ENCODE data around the gene BHLHE40. TPM values are rescaled to one million over a fixed set of nuclear protein-coding genes. Genes with fewer than 3 reads are reported as not detected.

BHLHE40 gene
- total RNA-seq, 1 donor from 2014 or later, result 375 TPM

DNA sequence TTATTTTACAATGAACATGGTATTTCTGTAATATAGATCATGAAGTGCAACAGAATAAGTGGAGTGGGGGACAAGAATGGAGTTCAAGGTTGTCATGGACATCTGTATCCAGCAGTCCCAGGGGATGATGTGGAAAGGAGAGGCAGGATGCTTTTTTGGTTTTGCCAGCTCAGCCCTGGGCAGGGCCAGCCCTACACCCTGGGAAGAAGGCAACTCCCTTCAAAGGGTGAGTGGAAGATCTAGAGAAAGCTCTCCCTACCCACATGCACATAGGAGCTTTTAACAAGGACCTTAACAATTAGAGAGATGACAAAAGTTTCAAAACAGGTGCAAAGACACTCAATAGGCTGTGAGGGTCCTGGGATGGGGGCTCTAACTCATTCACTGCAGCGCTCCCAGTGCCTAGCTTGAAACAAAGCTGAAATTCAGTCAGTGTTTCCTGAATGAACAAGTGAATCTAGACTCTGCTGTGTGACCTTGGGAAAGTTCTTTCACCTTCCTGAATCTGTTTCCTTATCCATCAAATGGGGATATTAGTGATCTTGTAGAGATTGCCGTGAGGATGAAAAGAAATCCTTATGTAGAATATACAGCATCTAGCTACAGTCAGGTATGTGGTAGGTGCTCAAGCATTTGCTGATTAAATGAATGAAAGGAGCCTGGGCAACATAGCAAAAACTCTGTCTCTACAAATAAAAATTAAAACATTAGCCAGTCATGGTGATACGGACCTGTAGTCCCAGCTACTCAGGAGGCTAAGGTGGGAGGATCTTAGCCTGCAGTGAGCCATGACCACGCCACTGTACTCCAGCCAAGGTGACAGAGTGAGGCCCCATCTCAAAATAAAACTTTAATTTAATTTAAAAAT is 14.3 kb downstream of the BHLHE40 start:
- H3K27me3 Mint-ChIP-seq, result no peaks in the 10 kb centered on the region
- H3K4me1 Mint-ChIP-seq, result peaks cover 34% of the 10 kb centered on the region
- peak; percentile 52 for DNase-seq
- intact Hi-C loops (cut with micrococcal nuclease), result no loop called here
- no peaks in the 10 kb centered on the region for H3K9me3 Mint-ChIP-seq
- no peaks in the 10 kb centered on the region for H3K36me3 Mint-ChIP-seq (ENCODE audit: low read depth)
- H3K4me3 Mint-ChIP-seq, result no peak overlapping the region
- H3K27ac Mint-ChIP-seq, result no peak overlapping the region

- H3K4me1 Mint-ChIP-seq, result peaks cover 28% of the 10 kb centered on the region
- no peaks in the 10 kb centered on the region for H3K9me3 Mint-ChIP-seq
- H3K4me3 Mint-ChIP-seq, result no peak overlapping the region
- intact Hi-C loops (cut with micrococcal nuclease), result no loop called here
- no peak for DNase-seq
- no peaks in the 10 kb centered on the region for H3K36me3 Mint-ChIP-seq (ENCODE audit: low read depth)
- H3K27ac Mint-ChIP-seq, result peak overlapping the region; percentile 75
- H3K27me3 Mint-ChIP-seq, result no peaks in the 10 kb centered on the region
Observed at GRCh38 chr3:4994144-4994730, 15.0 kb downstream of the BHLHE40 start.

DNA sequence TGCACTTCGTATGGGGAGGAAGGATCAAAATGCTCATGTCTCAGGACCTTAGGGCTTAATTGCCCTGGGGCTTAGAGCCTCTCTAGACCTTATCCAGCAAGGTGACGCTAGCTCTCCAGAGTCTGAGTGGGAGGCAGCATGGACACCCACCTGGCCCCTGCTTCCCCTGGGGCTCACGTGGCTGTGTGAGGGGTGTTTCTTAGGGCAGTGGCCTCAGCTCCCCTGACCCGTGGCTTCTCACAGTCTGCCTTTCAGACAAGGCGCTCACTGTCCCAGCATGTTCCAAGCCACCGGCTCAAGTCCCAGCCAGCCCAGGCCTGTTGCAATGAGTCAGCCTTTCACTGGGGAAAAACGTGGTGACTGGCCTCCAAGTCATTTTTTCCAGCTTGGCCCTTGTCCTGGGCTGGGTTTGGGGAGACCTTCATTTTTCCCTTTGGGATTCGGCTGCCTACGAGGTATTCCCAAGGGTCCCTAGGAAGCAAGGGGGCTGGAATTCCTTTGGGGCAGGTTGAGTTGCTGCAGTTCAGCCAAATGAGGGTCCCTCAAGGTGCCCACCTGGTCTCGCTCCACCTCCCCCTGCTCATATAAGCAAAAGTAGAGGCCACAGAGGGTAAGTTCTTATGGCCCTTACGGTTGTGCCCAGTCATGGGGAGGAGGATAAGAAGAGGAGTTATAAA is 15.7 kb downstream of the BHLHE40 start:
- intact Hi-C loops (cut with micrococcal nuclease), result no loop called here
- Mint-ChIP-seq H3K4me1 (peaks cover 30% of the 10 kb centered on the region), H3K27me3 (no peaks in the 10 kb centered on the region), H3K9me3 (no peaks in the 10 kb centered on the region), H3K36me3 (ENCODE audit: low read depth) (no peaks in the 10 kb centered on the region), H3K4me3 (no peak overlapping the region), H3K27ac (peak overlapping the region; percentile 75)
- no peak for DNase-seq

GRCh38 chr3:4995500-4996053 is 16.3 kb downstream of the BHLHE40 start:
- no peak overlapping the region for H3K4me3 Mint-ChIP-seq
- H3K9me3 Mint-ChIP-seq, result no peaks in the 10 kb centered on the region
- DNase-seq, result no peak
- no peaks in the 10 kb centered on the region for H3K27me3 Mint-ChIP-seq
- peaks cover 30% of the 10 kb centered on the region for H3K4me1 Mint-ChIP-seq
- H3K36me3 Mint-ChIP-seq (ENCODE audit: low read depth), result no peaks in the 10 kb centered on the region
- H3K27ac Mint-ChIP-seq, result no peak overlapping the region
- intact Hi-C loops (cut with micrococcal nuclease), result no loop called here

DNA sequence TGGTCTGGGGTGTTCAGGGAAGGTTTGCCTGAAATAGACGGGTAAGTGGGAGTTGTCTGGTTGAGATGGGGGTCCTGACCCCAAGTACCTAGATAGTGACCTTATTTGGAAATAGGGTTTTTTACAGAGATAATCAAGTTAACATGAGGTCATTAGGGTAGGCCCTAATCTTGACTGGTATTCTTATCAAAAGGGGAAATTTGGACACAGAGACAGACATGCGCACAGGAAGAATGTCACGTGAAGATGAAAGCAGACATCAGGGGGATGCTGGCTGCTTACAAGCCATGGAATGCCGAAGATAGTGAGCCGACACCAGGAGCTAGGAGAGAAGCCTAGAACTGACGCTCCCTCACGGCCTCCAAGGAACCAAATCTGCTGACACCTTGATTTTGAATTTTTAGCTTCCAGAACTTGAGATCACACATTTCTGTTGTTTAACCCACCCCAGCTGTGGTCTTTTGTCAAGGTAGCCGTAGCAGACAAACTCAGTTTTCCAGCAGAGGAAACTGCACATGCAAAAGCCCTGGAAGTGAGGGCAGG is 17.1 kb downstream of the BHLHE40 start:
- H3K9me3 Mint-ChIP-seq, result no peaks in the 10 kb centered on the region
- intact Hi-C loops (cut with micrococcal nuclease), result no loop called here
- H3K36me3 Mint-ChIP-seq (ENCODE audit: low read depth), result no peaks in the 10 kb centered on the region
- H3K27me3 Mint-ChIP-seq, result no peaks in the 10 kb centered on the region
- no peak overlapping the region for H3K4me3 Mint-ChIP-seq
- no peak for DNase-seq
- no peak overlapping the region for H3K27ac Mint-ChIP-seq
- peaks cover 35% of the 10 kb centered on the region for H3K4me1 Mint-ChIP-seq

DNA sequence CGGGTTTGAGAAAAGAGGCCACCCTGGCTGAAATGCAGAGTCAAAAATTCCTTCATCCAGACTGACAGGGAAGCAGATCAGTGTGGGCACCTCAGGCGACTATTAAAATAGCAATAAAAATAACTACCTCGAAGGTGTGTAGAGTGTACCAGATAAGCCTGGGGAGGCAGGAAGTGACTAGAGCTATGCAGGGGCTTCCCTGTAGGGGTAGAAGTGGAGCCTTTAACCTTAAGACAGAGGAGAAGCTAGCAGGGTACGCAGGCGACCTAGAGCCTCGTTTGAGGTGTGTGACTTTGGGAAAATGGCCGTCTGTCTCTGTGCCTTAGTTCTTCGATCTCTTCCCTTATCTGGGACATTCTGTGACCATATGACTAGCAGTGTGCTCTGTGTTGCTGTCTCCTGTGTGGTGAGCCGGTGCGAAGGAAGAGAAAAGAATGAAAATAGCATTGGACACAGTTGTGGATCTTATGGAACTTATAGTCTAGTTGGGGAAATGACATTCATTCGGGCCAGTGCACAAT is 17.6 kb downstream of the BHLHE40 start:
- DNase-seq, result no peak
- Mint-ChIP-seq H3K4me3 (no peak overlapping the region), H3K36me3 (ENCODE audit: low read depth) (no peaks in the 10 kb centered on the region), H3K27ac (no peak overlapping the region), H3K4me1 (peaks cover 37% of the 10 kb centered on the region), H3K9me3 (no peaks in the 10 kb centered on the region), H3K27me3 (no peaks in the 10 kb centered on the region)
- intact Hi-C loops (cut with micrococcal nuclease), result no loop called here

DNA sequence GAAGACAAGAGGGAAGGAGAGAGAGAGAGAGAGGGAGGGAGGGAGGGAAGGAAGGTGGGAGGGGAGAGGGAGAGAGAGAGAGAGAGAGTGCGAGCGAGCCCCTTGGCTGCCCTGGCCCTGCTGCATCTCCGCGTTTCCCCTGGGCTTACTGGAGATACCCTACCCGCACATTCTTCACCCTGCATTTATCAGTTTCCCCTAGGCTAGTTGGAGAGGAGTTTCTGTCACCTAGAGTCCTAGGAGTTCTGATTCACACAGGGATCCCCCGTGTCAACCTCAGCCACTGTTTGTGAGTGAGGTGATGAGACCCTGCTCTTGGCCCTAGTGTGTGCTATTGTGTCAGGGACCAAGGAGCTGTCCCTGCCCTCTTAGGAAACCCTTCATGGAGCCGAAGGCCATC is 18.7 kb downstream of the BHLHE40 start:
- Mint-ChIP-seq H3K36me3 (ENCODE audit: low read depth) (peaks cover 1% of the 10 kb centered on the region), H3K4me3 (no peak overlapping the region), H3K9me3 (no peaks in the 10 kb centered on the region), H3K27me3 (no peaks in the 10 kb centered on the region), H3K4me1 (peaks cover 49% of the 10 kb centered on the region), H3K27ac (no peak overlapping the region)
- intact Hi-C loops (cut with micrococcal nuclease), result no loop called here
- DNase-seq, result no peak

DNA sequence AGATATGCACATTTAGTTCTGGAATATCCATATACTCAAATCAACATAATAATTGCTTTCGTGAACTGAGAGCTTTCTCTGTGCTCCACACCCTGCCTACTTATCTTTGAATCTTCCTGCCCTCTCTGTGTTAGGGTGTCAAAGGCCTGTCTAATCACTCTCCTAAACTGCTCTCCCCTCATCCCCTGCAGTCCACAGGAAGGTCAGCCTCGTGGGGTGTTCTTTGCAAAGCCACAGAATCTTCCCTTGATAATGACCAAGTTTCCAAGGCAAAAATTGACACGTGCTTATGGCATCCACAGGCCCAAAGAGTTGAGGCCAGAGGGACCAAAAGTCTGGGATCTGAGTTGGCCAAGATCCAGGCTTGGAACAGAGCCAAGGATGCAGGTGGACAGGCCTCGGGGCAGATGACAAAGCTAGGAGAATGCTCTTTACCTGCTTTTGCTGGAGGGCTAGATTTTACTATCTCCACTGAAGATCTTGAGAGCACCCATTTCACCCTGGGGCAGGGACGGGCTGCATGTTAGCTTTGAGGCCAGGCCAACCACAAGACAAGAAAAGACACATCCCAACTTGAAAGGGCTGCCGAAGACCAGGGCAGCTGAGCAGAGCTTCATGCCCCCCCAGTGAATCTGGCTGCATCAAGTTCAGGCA is 20.4 kb downstream of the BHLHE40 start:
- Mint-ChIP-seq H3K4me1 (peaks cover 44% of the 10 kb centered on the region), H3K27ac (no peak overlapping the region)

DNA sequence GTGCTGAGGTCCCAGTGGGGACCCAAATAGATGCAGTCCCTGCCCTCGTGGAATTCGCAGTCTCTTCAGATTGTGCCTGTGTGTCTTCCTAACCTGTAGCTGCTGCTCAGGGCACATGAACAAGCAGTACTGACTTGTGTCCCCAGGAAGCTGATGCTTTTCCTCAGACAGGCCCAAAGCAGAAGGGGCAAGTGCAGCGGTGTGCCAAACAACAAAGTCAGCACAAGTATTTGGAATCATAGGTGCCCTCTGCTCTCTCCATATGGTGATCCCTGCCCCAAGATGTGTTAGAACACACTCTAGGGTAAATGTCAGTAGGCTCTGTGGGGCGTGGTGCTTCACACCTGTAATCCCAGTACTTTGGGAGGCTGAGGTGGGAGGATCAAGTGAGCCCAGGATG is 21.9 kb downstream of the BHLHE40 start:
- Mint-ChIP-seq H3K27me3 (no peaks in the 10 kb centered on the region), H3K4me3 (no peak overlapping the region), H3K4me1 (peaks cover 48% of the 10 kb centered on the region), H3K9me3 (no peaks in the 10 kb centered on the region), H3K27ac (no peak overlapping the region), H3K36me3 (ENCODE audit: low read depth) (peaks cover 1% of the 10 kb centered on the region)
- intact Hi-C loops (cut with micrococcal nuclease), result no loop called here
- DNase-seq, result no peak

More for the DNA sequence above, 20.4 kb downstream of the BHLHE40 start:
- H3K27me3 Mint-ChIP-seq, result no peaks in the 10 kb centered on the region
- intact Hi-C loops (cut with micrococcal nuclease), result no loop called here
- no peak overlapping the region for H3K4me3 Mint-ChIP-seq
- H3K9me3 Mint-ChIP-seq, result no peaks in the 10 kb centered on the region
- H3K36me3 Mint-ChIP-seq (ENCODE audit: low read depth), result peaks cover 1% of the 10 kb centered on the region
- DNase-seq, result peak; percentile 59

GRCh38 chr3:5001805-5002173 is 22.6 kb downstream of the BHLHE40 start:
- no peak for DNase-seq
- peaks cover 1% of the 10 kb centered on the region for H3K36me3 Mint-ChIP-seq (ENCODE audit: low read depth)
- H3K27me3 Mint-ChIP-seq, result no peaks in the 10 kb centered on the region
- peaks cover 54% of the 10 kb centered on the region for H3K4me1 Mint-ChIP-seq
- no peak overlapping the region for H3K4me3 Mint-ChIP-seq
- H3K27ac Mint-ChIP-seq, result peak overlapping the region; percentile 86
- intact Hi-C loops (cut with micrococcal nuclease), result no loop called here
- H3K9me3 Mint-ChIP-seq, result no peaks in the 10 kb centered on the region

DNA sequence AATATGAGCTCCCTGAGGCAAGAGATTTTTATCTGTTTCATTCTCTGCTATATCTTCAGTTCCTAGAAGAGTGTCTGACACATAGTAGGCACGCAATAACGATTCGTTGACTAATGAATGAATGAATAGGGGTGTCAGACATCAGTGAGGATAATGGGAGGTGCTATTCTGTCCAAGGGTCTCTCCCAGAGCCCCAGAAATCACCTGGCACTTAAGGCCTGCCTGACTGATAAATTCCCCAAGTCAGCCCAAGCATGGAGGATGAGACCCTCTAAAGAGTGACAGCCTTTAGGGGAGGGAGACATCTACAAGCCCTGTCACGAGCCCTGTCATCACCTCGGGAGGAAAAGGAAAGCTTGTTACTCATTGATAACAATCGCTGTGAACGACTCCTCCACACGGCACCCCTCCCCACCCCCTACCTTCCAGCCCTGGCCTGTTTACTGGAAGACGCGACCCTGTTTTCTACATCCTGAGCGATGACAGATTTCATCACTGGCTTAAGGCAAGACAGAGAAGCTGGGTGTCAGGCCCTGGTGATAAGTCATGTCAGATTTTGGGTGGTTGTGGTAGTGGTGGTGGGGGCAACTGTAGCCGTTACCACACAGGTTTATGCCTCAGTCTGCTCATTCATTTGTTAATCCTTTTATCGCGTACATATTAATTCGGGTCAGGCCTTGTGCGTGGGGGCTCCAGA is 23.1 kb downstream of the BHLHE40 start:
- Mint-ChIP-seq H3K36me3 (ENCODE audit: low read depth) (peaks cover 1% of the 10 kb centered on the region), H3K4me1 (peaks cover 56% of the 10 kb centered on the region), H3K27ac (peak overlapping the region; percentile 86), H3K4me3 (peak overlapping the region; percentile 44), H3K9me3 (no peaks in the 10 kb centered on the region), H3K27me3 (no peaks in the 10 kb centered on the region)
- DNase-seq, result peak; percentile 86
- intact Hi-C loops (cut with micrococcal nuclease), result no loop called here

- Mint-ChIP-seq H3K36me3 (ENCODE audit: low read depth) (peaks cover 1% of the 10 kb centered on the region), H3K4me1 (peaks cover 61% of the 10 kb centered on the region), H3K9me3 (no peaks in the 10 kb centered on the region), H3K27ac (peak overlapping the region; percentile 86), H3K4me3 (peak overlapping the region; percentile 44), H3K27me3 (no peaks in the 10 kb centered on the region)
- intact Hi-C loops (cut with micrococcal nuclease), result no loop called here
- no peak for DNase-seq
Observed at GRCh38 chr3:5002871-5003247, 23.6 kb downstream of the BHLHE40 start.

All from activated CD4-positive, alpha-beta T cell treated with anti-CD3 and anti-CD28 coated beads, Interleukin-2, amount 10 ng/mL, durations not matched to agents 24 days and 14 days (primary cell).